SK-N-SH treated with all-trans-retinoic acid at 6 μM for 48 hours (cell line): ENCODE data around the gene HK3.

Experiments used
- SNAI2 ChIP-seq: fragments of 250-450 bp; sonication (Bioruptor Pico); IDR thresholded peaks from 2 replicates; pipeline ENCODE4 v1.5.0; 2020; ENCODE audit warnings: mild to moderate bottlenecking, moderate library complexity
- TF ChIP-seq, protein P1 (sequence below): fragments of 250-450 bp; sonication (Bioruptor Pico); IDR thresholded peaks from 2 replicates; pipeline ENCODE4 v1.5.1; 2020; ENCODE audit warnings: low read depth, mild to moderate bottlenecking, moderate library complexity
- TF ChIP-seq, protein P2 (sequence below): fragments of 250-450 bp; sonication (Bioruptor Pico); IDR thresholded peaks from 2 replicates; pipeline ENCODE4 v1.8.0; 2020; ENCODE audit warnings: mild to moderate bottlenecking, moderate library complexity, borderline replicate concordance

DNA sequence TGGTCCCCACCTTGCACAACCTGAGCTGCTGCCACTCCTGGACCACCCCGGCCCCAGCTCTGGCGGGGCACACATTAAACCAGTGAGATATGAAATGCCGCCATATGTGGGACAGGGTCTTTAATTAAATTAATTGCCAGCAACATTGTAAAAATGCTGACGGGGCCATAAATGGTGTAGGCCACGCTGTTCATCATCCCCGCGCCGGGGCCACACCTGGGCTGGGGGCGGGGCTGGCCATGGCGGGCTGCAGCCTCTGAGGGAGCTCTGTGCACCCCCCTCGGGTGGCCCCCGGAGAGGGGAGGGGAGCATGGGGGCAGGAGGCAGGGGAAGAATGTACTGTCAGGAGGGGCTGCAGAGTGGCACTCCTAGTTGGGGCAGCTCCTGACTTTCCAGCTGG lies 47.8 kb downstream of the HK3 start:
- no peak for TF ChIP-seq SNAI2 (CRISPR knock-in tag)
- TF ChIP-seq, protein P1, sequence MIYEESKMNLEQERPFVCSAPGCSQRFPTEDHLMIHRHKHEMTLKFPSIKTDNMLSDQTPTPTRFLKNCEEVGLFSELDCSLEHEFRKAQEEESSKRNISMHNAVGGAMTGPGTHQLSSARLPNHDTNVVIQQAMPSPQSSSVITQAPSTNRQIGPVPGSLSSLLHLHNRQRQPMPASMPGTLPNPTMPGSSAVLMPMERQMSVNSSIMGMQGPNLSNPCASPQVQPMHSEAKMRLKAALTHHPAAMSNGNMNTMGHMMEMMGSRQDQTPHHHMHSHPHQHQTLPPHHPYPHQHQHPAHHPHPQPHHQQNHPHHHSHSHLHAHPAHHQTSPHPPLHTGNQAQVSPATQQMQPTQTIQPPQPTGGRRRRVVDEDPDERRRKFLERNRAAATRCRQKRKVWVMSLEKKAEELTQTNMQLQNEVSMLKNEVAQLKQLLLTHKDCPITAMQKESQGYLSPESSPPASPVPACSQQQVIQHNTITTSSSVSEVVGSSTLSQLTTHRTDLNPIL (CRISPR knock-in tag) = no peak
- TF ChIP-seq, protein P2, sequence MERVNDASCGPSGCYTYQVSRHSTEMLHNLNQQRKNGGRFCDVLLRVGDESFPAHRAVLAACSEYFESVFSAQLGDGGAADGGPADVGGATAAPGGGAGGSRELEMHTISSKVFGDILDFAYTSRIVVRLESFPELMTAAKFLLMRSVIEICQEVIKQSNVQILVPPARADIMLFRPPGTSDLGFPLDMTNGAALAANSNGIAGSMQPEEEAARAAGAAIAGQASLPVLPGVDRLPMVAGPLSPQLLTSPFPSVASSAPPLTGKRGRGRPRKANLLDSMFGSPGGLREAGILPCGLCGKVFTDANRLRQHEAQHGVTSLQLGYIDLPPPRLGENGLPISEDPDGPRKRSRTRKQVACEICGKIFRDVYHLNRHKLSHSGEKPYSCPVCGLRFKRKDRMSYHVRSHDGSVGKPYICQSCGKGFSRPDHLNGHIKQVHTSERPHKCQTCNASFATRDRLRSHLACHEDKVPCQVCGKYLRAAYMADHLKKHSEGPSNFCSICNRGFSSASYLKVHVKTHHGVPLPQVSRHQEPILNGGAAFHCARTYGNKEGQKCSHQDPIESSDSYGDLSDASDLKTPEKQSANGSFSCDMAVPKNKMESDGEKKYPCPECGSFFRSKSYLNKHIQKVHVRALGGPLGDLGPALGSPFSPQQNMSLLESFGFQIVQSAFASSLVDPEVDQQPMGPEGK (CRISPR knock-in tag) = no peak
